Measurements from ENCODE around the gene ZBTB25. TPM values are rescaled to one million over a fixed set of nuclear protein-coding genes. Genes with fewer than 3 reads are reported as not detected.

Gene ZBTB25
- total and polyA plus RNA-seq, 8 donors, result 2.3 to 10.1 (median 3.6) TPM

GRCh38 chr14:64541261-64541971 lies 37.8 kb upstream of the ZBTB25 start:
- H3K9me3 ChIP-seq, result peaks cover 0 to 9% (median 4%) of the 10 kb centered on the region in 4 donors
- peak overlapping the region in 1 of 5 donors; percentile 39 for H3K27ac ChIP-seq
- H3K4me3 ChIP-seq, result peak overlapping the region; percentile 57 to 70 (median 67)
- TF ChIP-seq EP300 (IDR thresholded peaks at IDR 0.05) (no peak), POLR2A (IDR thresholded peaks at IDR 0.05) (no peak), POLR2AphosphoS5 (IDR thresholded peaks at IDR 0.05) (no peak), CTCF (IDR thresholded peaks at IDR 0.05) (no peak)
- H3K4me1 ChIP-seq, result peaks cover 3 to 55% (median 36%) of the 10 kb centered on the region in 4 donors
- H3K36me3 ChIP-seq, result no peaks in the 10 kb centered on the region
- H3K27me3 ChIP-seq, result peaks cover 0 to 19% (median 13%) of the 10 kb centered on the region in 3 donors
- peak in 1 of 2 donors; percentile 79 for DNase-seq
- WGBS, 5 donors, result 20 to 39% (median 23%) methylated on average over 37 to 73 of the region's 73 CpGs
- intact Hi-C loops (cut with DNase I; ENCODE audit: low total_unique reads), result no loop called here

GRCh38 chr14:64540208-64541202 lies 36.9 kb upstream of the ZBTB25 start, which contains the start of gene HSPA2:
TSS of gene HSPA2 (plus strand) at chr14:64540741. CDS start at chr14:64540850, 109 bp downstream.
- peaks cover 0 to 9% (median 4%) of the 10 kb centered on the region in 4 donors for H3K9me3 ChIP-seq
- peak; percentile 99 to 100 for DNase-seq
- H3K27ac ChIP-seq, result peak within 1 kb of the TSS; percentile 88 to 93 (median 91)
- intact Hi-C loops (cut with DNase I; ENCODE audit: low total_unique reads), result no loop called here
- H3K36me3 ChIP-seq, result no peaks in the 10 kb centered on the region
- H3K4me1 ChIP-seq, result peaks cover 3 to 55% (median 36%) of the 10 kb centered on the region in 4 donors
- peak within 1 kb of the TSS; percentile 57 to 70 (median 67) for H3K4me3 ChIP-seq
- TF ChIP-seq EP300 (IDR thresholded peaks at IDR 0.05) (no peak), CTCF (IDR thresholded peaks at IDR 0.05) (peak in 5 of 7 experiments; percentile 74 to 91 (median 77)), POLR2A (IDR thresholded peaks at IDR 0.05) (peak in 2 of 4 donors; percentile 87 to 93), POLR2AphosphoS5 (IDR thresholded peaks at IDR 0.05) (peak; percentile 88 to 97 (median 89))
- WGBS, 5 donors, result 7 to 20% (median 9%) methylated on average over 42 to 79 of the region's 79 CpGs
- peaks cover 0 to 19% (median 13%) of the 10 kb centered on the region in 3 donors for H3K27me3 ChIP-seq

- intact Hi-C loops (cut with DNase I; ENCODE audit: low total_unique reads), result no loop called here
- Histone ChIP-seq H3K27me3 (peaks cover 0 to 10% (median 9%) of the 10 kb centered on the region in 3 donors), H3K36me3 (no peaks in the 10 kb centered on the region), H3K4me1 (peaks cover 3 to 20% (median 17%) of the 10 kb centered on the region in 4 donors), H3K27ac (no peak overlapping the region), H3K9me3 (peaks cover 0 to 8% (median 3%) of the 10 kb centered on the region in 4 donors), H3K4me3 (no peak overlapping the region)
- 74 to 91% (median 85%) methylated on average over 4 of the region's 4 CpGs for WGBS, 5 donors
- no peak for TF ChIP-seq CTCF (IDR thresholded peaks at IDR 0.05)
- no peak for TF ChIP-seq POLR2A (IDR thresholded peaks at IDR 0.05)
- TF ChIP-seq EP300 (IDR thresholded peaks at IDR 0.05), result no peak
- TF ChIP-seq POLR2AphosphoS5 (IDR thresholded peaks at IDR 0.05), result no peak
- DNase-seq, result no peak
Observed at GRCh38 chr14:64536488-64537245, 33.0 kb upstream of the ZBTB25 start.
